Suppressor macrophage (primary cell): ENCODE results near the gene UGT2A2.
A peak's percentile ranks its signal among the peaks of the same experiment; 100 is the strongest.

Source experiments
- DNase-seq, 4 experiments: peaks; one replicate each; pipeline ENCODE4 v3.0.0-alpha.2; 2020 to 2022

Gene UGT2A2

DNA sequence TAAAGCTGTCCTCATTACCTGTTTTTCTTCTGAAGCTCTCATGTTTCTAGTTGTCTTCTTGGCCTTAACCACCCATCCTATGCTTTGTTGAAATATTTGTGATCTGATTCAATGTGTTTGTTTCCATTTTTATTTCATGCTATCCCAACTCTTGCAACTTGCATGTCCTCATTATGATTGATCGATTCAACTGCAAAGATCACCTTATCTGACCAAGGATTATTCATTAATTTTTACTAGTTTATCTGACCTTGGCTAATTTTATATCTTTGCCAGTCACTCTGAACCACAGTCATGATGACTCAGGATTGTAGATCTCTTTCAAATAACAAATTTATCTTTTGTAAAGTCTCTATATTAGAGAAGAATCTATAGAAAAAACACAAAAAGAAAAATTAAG, 70.7 kb downstream of the UGT2A2 start:
- no peak for DNase-seq

DNA sequence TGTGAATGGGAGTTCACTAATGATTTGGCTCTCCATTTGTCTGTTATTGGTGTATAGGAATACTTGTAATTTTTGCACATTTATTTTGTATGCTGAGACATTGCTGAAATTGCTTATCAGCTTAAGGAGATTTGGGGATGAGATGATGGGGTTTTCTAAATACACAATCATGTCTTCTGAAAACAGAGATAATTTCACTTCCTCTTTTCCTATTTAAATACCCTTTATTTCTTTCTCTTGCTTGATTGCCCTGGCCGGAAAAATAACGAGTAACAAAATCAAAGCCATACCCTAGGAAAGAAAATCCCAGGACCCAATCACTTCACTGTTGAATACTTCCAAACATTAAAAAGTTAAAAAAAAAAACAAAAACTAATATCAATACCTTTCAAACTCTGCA, 76.0 kb downstream of the UGT2A2 start:
- DNase-seq: no peak

DNA sequence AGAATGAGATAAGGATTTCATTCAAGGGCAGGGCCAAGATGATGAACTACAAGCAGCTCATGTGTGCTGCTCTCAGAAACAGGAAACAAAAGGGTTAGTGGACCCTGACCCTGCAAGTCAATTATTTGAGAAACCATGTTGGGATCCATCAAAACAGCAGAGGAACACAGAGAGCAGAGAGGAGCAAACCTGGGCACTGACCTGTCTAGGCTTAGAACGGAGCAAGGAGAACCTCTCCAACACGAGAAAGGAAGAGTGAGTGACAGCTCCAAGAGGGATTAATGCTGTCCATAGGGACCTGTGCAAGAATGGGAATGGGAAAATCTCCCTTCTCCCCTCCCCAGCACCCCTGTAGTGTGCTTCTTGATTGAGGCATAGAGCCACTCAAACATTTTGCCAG, 89.8 kb downstream of the UGT2A2 start:
- DNase-seq: no peak

DNA sequence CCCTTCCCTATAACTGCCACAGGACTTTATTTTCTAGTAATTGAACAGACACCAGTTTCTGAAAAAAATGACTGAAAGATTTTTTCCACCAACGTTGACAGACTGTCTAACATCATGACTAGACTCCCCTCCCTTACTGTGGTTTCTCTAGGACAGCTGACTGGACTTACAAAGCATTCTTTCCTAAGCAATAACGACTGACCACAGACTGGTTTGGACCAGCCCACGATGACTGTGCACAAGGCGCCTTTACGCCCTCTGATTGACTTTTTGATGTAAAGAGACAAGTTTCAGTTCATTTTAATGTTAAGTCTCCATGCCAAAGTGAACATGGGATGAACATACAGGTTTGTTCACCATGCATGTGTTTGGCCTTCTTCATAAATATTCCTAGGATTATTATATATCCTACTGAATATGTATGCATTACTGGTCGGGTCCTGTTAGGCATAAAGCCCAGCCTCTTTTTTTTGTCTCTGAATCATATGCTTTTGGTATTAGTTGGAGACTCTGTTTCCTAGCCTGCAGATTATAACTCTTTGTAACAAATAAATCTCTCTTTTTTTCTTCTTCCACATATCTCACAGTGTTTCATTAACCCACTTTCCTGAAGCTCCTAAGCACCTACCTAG, 93.2 kb downstream of the UGT2A2 start:
- peak in 1 of 4 experiments; percentile 1 for DNase-seq
